Measurements from ENCODE around the gene CRKL.

CRKL gene

DNA sequence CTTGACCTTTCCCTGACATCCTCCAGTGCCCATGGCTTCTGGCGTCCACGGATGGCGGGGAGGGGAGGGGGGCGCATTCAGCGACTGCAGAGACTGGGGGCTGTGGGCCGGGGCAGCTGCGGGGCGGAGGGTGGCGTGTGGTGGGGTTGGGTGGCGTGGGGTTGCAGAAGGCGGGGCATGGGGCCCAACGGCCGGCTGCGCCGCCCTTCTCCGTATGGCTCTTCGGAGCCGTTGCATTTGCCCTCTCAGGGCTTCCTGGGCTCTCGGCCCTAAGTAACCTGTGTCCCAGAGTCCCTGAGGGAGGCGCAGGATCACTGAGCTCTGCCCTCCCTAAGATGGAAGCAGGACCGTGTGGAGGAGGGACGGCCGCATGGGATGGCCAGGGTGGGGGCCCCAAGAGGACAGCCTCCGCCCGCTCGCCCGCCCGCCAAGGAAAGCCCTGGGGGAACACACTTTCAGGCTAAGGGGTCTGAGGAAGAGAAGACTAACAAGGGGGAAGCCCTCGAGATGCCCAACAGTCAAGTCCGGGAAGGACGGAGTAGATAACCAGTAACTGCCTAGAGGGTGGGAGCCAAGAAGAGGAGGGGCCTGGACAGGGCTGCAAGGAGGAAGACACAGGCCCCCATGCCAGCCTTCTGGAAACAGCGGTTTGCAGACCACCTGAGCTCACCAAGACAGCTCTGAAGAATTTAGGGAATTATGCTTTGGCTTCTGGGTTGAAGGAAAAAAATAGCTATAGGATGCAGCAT lies 40.6 kb downstream of the CRKL start:
- H3K9me3 ChIP-seq (ENCODE audit: control insufficient read depth in 5 of 5, low read length in 5 of 5): no peaks in the 10 kb centered on the region
- peak overlapping the region in 3 of 5 donors; percentile 64 to 80 (median 80) for H3K9ac ChIP-seq (ENCODE audit: low read length in 5 of 5)
- peaks cover 0 to 11% (median 5%) of the 10 kb centered on the region in 5 donors for H3K36me3 ChIP-seq (ENCODE audit: control insufficient read depth in 5 of 5, insufficient read depth in 5 of 5, low read length in 5 of 5)
- peak overlapping the region; percentile 61 to 92 (median 80) for H3K4me3 ChIP-seq (ENCODE audit: low read depth in 1 of 5, low read length in 5 of 5)
- peaks cover 0 to 24% (median 20%) of the 10 kb centered on the region in 5 donors for H3K4me1 ChIP-seq (ENCODE audit: control insufficient read depth in 5 of 5, insufficient read depth in 5 of 5, low read length in 5 of 5)
- no peak overlapping the region for H3K27ac ChIP-seq (ENCODE audit: low read depth, low read length)
- no peaks in the 10 kb centered on the region for H3K27me3 ChIP-seq (ENCODE audit: control insufficient read depth in 5 of 5, insufficient read depth in 4 of 5, low read length in 5 of 5)

DNA sequence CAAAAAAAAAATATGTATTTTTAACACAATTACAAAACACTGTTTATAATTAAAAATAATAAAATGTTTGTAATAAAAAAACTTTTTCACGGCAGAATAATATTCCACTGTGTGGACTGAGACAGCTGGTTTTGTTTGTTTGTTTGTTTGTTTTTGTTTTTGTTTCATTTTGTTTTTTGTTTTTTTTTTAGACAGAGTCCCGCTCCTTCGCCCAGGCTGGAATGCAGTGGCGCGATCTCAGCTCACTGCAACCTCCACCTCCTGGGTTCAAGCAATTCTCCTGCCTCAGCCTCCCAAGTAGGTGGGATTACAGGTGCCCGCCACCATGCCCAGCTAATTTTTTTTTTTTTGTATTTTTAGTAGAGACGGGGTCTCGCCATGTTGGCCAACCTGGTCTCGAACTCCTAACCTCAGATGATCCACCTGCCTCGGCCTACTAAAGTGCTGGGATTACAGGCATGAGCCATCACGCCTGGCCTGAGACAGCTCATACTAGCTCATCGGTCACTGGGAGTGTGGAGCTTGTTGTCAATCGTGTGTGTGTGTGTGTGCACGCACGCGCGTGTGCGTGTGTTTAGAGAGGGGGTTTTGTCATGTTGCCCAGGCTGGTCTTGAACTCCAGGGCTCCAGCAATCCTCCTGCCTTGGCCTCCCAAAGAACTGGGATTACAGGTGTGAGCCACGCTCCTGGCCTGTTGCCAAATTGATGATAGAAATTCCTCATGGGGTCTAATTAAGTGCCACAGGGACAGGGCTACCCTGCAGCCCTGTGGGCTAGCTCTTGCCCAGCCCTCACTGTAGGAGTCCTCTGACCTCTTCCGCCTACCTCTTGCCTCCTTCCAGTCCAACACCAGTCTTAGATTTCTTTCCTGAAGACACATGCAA lies 42.6 kb downstream of the CRKL start:
- Histone ChIP-seq H3K9me3 (ENCODE audit: control insufficient read depth in 5 of 5, low read length in 5 of 5) (no peaks in the 10 kb centered on the region), H3K4me3 (ENCODE audit: low read depth in 1 of 5, low read length in 5 of 5) (no peak overlapping the region), H3K36me3 (ENCODE audit: control insufficient read depth in 5 of 5, insufficient read depth in 5 of 5, low read length in 5 of 5) (no peaks in the 10 kb centered on the region), H3K4me1 (ENCODE audit: control insufficient read depth in 5 of 5, insufficient read depth in 5 of 5, low read length in 5 of 5) (peaks cover 0 to 28% (median 23%) of the 10 kb centered on the region in 5 donors), H3K27me3 (ENCODE audit: control insufficient read depth in 5 of 5, insufficient read depth in 4 of 5, low read length in 5 of 5) (peaks cover 6 to 17% (median 10%) of the 10 kb centered on the region in 5 donors), H3K27ac (ENCODE audit: low read depth, low read length) (no peak overlapping the region), H3K9ac (ENCODE audit: low read length in 5 of 5) (no peak overlapping the region)

DNA sequence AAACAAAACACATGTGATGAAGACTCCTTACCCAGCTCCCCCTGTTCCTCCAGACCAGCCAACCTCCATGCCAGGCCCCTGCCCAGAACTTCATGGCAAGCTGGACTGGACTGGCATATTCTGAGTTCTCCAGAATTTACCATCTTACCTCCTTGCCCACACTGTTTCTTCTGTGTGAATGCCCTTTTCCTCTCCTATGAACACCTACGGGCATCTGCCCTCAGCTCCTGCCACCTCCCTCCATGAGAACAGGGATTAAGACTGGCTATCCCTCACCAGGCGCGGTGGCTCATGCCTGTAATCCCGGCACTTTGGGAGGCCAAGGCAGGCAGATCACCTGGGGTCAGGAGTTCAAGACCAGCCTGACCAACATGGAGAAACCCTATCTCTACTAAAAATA lies 43.4 kb downstream of the CRKL start:
- Histone ChIP-seq H3K9me3 (ENCODE audit: control insufficient read depth in 5 of 5, low read length in 5 of 5) (no peaks in the 10 kb centered on the region), H3K9ac (ENCODE audit: low read length in 5 of 5) (no peak overlapping the region), H3K4me3 (ENCODE audit: low read depth in 1 of 5, low read length in 5 of 5) (no peak overlapping the region), H3K36me3 (ENCODE audit: control insufficient read depth in 5 of 5, insufficient read depth in 5 of 5, low read length in 5 of 5) (no peaks in the 10 kb centered on the region), H3K27me3 (ENCODE audit: control insufficient read depth in 5 of 5, insufficient read depth in 4 of 5, low read length in 5 of 5) (peaks cover 10 to 22% (median 15%) of the 10 kb centered on the region in 5 donors), H3K27ac (ENCODE audit: low read depth, low read length) (no peak overlapping the region), H3K4me1 (ENCODE audit: control insufficient read depth in 5 of 5, insufficient read depth in 5 of 5, low read length in 5 of 5) (peaks cover 0 to 34% (median 28%) of the 10 kb centered on the region in 5 donors)

DNA sequence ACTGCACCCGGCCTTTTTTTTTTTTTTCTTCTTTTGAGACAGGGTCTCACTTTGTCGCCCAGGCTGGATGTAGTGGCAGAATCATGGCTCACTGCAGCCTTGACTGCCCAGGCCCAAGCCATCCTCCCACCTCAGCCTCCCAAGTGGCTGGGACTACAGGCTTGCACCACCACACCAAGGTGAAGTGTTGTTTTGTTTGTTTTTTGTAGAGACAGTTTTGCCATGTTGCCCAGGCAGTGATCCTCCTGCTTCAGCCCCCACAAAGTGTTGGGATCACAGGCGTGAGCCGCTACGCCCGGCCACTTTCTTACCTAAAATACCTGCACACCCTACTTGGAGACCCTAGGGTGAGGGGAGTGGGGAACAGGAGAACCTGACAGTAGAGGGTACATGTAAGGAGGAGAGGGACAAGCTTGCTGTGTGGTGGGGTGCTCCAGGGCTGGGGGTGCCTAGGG lies 45.3 kb downstream of the CRKL start:
- no peak overlapping the region for H3K27ac ChIP-seq (ENCODE audit: low read depth, low read length)
- H3K9ac ChIP-seq (ENCODE audit: low read length in 5 of 5): no peak overlapping the region
- H3K27me3 ChIP-seq (ENCODE audit: control insufficient read depth in 5 of 5, insufficient read depth in 4 of 5, low read length in 5 of 5): peaks cover 12 to 23% (median 17%) of the 10 kb centered on the region in 5 donors

DNA sequence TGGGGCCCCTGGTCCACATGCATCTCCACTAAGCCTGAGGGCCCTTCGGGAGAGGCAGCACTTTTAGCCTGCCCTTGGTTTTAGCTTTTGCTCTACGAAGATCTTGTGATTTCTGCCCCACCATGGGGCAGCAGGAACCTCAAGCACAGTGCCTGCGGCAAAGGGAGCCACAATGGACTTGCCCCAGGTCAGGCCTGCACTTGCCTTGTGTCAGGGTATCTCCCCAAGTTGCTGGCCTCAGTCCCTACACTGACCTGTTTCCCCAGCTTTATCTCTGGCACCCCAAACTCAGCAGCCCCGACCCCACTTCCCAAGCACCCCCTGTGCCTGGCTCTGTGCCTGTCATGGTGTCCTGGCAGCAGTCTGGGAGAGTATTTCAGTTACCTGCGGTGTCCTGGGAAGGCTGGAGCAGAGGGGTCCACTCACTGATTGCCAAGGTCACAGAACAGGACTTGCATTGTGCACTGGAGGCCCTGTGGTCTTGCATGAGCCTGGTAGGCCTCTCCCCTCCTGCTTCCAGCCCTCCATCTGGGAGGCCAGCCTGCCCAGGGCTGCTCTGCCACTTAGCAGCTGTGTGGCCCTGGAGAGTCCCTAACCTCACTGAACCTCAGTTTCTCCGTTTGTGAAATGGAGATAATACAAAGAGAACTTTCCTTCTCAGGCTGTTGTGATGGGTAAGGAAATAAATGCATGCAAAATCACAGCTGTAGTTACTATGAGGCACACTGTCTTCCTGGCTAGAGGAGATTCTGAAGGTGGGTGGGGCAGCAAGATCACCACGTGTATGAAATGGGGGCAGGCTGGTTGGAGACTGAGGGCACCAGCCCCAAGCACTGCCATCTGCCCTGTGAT lies 46.2 kb downstream of the CRKL start:
- Histone ChIP-seq H3K9ac (ENCODE audit: low read length in 5 of 5) (no peak overlapping the region), H3K4me3 (ENCODE audit: low read depth in 1 of 5, low read length in 5 of 5) (no peak overlapping the region), H3K4me1 (ENCODE audit: control insufficient read depth in 5 of 5, insufficient read depth in 5 of 5, low read length in 5 of 5) (peaks cover 0 to 27% (median 10%) of the 10 kb centered on the region in 5 donors), H3K27me3 (ENCODE audit: control insufficient read depth in 5 of 5, insufficient read depth in 4 of 5, low read length in 5 of 5) (peaks cover 12 to 23% (median 17%) of the 10 kb centered on the region in 5 donors), H3K27ac (ENCODE audit: low read depth, low read length) (no peak overlapping the region), H3K9me3 (ENCODE audit: control insufficient read depth in 5 of 5, low read length in 5 of 5) (no peaks in the 10 kb centered on the region), H3K36me3 (ENCODE audit: control insufficient read depth in 5 of 5, insufficient read depth in 5 of 5, low read length in 5 of 5) (no peaks in the 10 kb centered on the region)

More for the DNA sequence above, 45.3 kb downstream of the CRKL start:
- Histone ChIP-seq H3K4me1 (ENCODE audit: control insufficient read depth in 5 of 5, insufficient read depth in 5 of 5, low read length in 5 of 5) (peaks cover 0 to 28% (median 16%) of the 10 kb centered on the region in 5 donors), H3K36me3 (ENCODE audit: control insufficient read depth in 5 of 5, insufficient read depth in 5 of 5, low read length in 5 of 5) (no peaks in the 10 kb centered on the region), H3K9me3 (ENCODE audit: control insufficient read depth in 5 of 5, low read length in 5 of 5) (no peaks in the 10 kb centered on the region), H3K4me3 (ENCODE audit: low read depth in 1 of 5, low read length in 5 of 5) (no peak overlapping the region)

DNA sequence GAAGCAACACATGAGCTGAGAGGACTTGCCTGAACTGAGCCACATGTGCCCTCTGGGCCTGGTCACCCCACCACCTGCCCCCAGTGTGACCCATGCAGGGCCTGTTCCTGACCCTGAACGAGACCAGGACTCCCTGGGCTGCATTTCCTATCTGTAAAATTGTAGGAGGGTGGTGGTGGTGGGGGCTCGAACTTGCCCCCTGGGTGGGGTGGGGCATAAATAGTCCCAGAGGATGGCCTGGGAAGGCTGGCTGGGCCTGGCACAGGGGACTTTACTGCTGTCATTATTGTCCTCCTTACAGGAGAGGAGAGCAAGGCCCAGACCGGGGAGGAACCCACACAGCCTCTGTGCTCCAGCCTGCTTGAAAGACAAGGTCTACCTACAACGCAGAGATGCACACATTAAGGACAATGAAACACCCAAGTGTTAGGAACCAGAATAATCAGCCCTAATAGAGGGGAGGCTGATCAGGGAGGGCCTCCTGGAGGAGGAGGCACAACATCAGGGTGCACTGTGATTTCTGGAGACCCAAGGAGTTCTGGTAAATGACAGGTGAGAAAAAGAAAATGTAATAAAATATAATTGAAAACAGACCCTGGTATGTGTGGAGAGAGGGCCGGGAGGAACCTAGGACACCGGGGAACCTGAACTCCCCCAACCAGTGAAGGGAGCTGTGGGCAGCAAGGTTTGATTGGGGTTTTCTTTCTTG lies 47.0 kb downstream of the CRKL start:
- H3K4me3 ChIP-seq (ENCODE audit: low read depth in 1 of 5, low read length in 5 of 5): peak overlapping the region in 2 of 5 donors; percentile 22 to 33

DNA sequence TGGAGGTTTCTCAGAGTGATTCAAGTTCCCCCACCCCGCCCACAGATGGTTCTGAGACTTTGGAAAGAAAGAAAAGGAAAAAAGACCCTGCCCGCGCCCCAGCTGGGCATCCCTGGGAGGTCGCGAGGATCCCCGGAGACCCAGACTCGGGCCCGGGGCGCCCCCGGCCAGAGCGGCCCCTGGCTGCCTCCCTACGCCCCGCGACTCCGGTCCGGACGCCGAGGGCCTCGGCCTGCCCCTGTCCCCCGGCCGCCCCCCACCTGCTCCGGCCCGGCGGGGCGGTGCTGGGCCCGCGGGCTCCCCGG lies 47.5 kb downstream of the CRKL start:
- no peaks in the 10 kb centered on the region for H3K9me3 ChIP-seq (ENCODE audit: control insufficient read depth in 5 of 5, low read length in 5 of 5)
- peaks cover 0 to 33% (median 10%) of the 10 kb centered on the region in 5 donors for H3K4me1 ChIP-seq (ENCODE audit: control insufficient read depth in 5 of 5, insufficient read depth in 5 of 5, low read length in 5 of 5)
- no peak overlapping the region for H3K9ac ChIP-seq (ENCODE audit: low read length in 5 of 5)
- no peak overlapping the region for H3K27ac ChIP-seq (ENCODE audit: low read depth, low read length)
- H3K4me3 ChIP-seq (ENCODE audit: low read depth in 1 of 5, low read length in 5 of 5): peak overlapping the region in 2 of 5 donors; percentile 22 to 33
- H3K27me3 ChIP-seq (ENCODE audit: control insufficient read depth in 5 of 5, insufficient read depth in 4 of 5, low read length in 5 of 5): peaks cover 12 to 23% (median 17%) of the 10 kb centered on the region in 5 donors
- no peaks in the 10 kb centered on the region for H3K36me3 ChIP-seq (ENCODE audit: control insufficient read depth in 5 of 5, insufficient read depth in 5 of 5, low read length in 5 of 5)

More for the DNA sequence above, 47.0 kb downstream of the CRKL start:
- H3K36me3 ChIP-seq (ENCODE audit: control insufficient read depth in 5 of 5, insufficient read depth in 5 of 5, low read length in 5 of 5): no peaks in the 10 kb centered on the region
- H3K9me3 ChIP-seq (ENCODE audit: control insufficient read depth in 5 of 5, low read length in 5 of 5): no peaks in the 10 kb centered on the region
- peaks cover 12 to 23% (median 17%) of the 10 kb centered on the region in 5 donors for H3K27me3 ChIP-seq (ENCODE audit: control insufficient read depth in 5 of 5, insufficient read depth in 4 of 5, low read length in 5 of 5)
- no peak overlapping the region for H3K27ac ChIP-seq (ENCODE audit: low read depth, low read length)
- peaks cover 0 to 33% (median 10%) of the 10 kb centered on the region in 5 donors for H3K4me1 ChIP-seq (ENCODE audit: control insufficient read depth in 5 of 5, insufficient read depth in 5 of 5, low read length in 5 of 5)
- no peak overlapping the region for H3K9ac ChIP-seq (ENCODE audit: low read length in 5 of 5)

DNA sequence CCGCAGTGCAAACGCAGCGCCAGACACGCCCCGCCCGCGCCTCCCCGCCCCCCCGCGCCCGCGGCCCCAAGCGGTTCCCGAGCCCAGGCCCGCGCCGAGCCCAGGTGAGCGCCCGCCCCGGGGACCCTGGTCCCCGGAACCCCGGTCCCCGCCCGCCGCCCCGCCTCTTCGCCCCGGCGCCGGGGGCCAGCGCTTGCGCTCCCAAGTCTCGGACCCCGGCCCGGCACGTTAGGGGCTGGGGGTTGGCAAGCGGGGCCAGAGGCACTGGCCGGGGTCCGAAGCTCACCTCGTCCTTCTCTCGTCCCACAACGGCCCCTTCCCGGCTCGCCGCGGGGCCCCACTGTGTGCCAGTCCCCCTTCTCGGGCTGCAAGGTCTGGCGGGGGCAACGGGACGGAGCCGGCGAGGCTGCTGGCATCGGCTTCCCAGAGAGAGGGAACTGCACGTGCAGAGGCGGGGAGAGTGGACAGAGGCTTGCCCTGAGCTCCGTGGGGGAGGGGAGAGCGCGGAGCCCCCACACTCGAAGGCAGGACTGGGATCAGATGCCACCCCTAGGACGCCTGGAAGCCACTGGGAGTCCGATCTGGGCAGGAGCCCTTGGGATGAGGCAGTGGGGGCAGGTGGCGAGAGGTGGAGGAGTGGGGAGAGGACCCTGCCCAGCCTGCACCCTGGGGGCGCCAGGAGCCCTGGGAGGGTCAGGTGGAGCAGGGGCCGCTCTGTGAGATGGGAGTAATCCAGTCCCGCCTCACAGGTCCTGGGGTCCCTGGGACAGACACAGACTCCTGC lies 48.1 kb downstream of the CRKL start:
- H3K9ac ChIP-seq (ENCODE audit: low read length in 5 of 5): no peak overlapping the region
- H3K36me3 ChIP-seq (ENCODE audit: control insufficient read depth in 5 of 5, insufficient read depth in 5 of 5, low read length in 5 of 5): no peaks in the 10 kb centered on the region
- H3K4me1 ChIP-seq (ENCODE audit: control insufficient read depth in 5 of 5, insufficient read depth in 5 of 5, low read length in 5 of 5): peaks cover 0 to 33% (median 10%) of the 10 kb centered on the region in 5 donors
- H3K27ac ChIP-seq (ENCODE audit: low read depth, low read length): no peak overlapping the region
- H3K4me3 ChIP-seq (ENCODE audit: low read depth in 1 of 5, low read length in 5 of 5): peak overlapping the region in 3 of 5 donors; percentile 26 to 38 (median 30)
- no peaks in the 10 kb centered on the region for H3K9me3 ChIP-seq (ENCODE audit: control insufficient read depth in 5 of 5, low read length in 5 of 5)
- peaks cover 12 to 23% (median 17%) of the 10 kb centered on the region in 5 donors for H3K27me3 ChIP-seq (ENCODE audit: control insufficient read depth in 5 of 5, insufficient read depth in 4 of 5, low read length in 5 of 5)

All from subcutaneous abdominal adipose tissue (tissue), 5 donors.